Fibroblast of lung (primary cell): ENCODE measurements around the gene SPEM3. TPM values are rescaled to one million over a fixed set of nuclear protein-coding genes. Genes with fewer than 3 reads are reported as not detected.

ENCODE experiments used
- DNase-seq, 2 donors: peaks; one replicate each; pipeline versions ENCODE4 v3.0.0 to v3.0.0-alpha.2; 2010; ENCODE audit warnings: low read depth in 2 of 2
- H2AFZ ChIP-seq: 2 replicates; pipeline ENCODE4 v1.5.1; 2012; ENCODE audit warnings: low read length, control low read depth, inconsistent platforms
- H3K27ac ChIP-seq: 2 replicates; pipeline ENCODE4 v1.5.1; 2011; ENCODE audit warnings: low read length, control low read depth; ENCODE audit not compliant: insufficient read depth
- H3K27me3 ChIP-seq: 2 replicates; pipeline ENCODE4 v1.5.1; 2011; ENCODE audit warnings: mild to moderate bottlenecking, low read length; ENCODE audit not compliant: control insufficient read depth, insufficient read depth
- H3K36me3 ChIP-seq: 2 replicates; pipeline ENCODE4 v1.5.1; 2011; ENCODE audit warnings: low read length; ENCODE audit not compliant: control insufficient read depth, insufficient read depth
- H3K4me1 ChIP-seq: 2 replicates; pipeline ENCODE4 v1.5.1; 2011; ENCODE audit warnings: low read length; ENCODE audit not compliant: control insufficient read depth, insufficient read depth; ENCODE audit errors: extremely low read depth
- H3K4me2 ChIP-seq: 2 replicates; pipeline ENCODE4 v1.5.1; 2011; ENCODE audit warnings: low read length, control low read depth; ENCODE audit not compliant: insufficient read depth; ENCODE audit errors: extremely low read depth
- H3K4me3 ChIP-seq, 4 experiments: fragments of 200-600 bp in 1 of 4; sonication (generic) in 1 of 4; replicated peaks in 1 of 4; 2 replicates each; pipeline ENCODE4 v1.5.1; 2011 to 2016; ENCODE audit warnings: low read length in 4 of 4, low read depth in 3 of 4, mild to moderate bottlenecking in 3 of 4, control low read depth in 2 of 4, inconsistent platforms in 1 of 4, mixed read lengths in 1 of 4; ENCODE audit not compliant: insufficient read depth in 1 of 4; ENCODE audit errors: control extremely low read depth in 1 of 4
- H3K79me2 ChIP-seq: 2 replicates; pipeline ENCODE4 v1.5.1; 2012; ENCODE audit warnings: mild to moderate bottlenecking, low read length, inconsistent platforms; ENCODE audit not compliant: control insufficient read depth, insufficient read depth
- H3K9ac ChIP-seq: 2 replicates; pipeline ENCODE4 v1.5.1; 2011; ENCODE audit warnings: mild to moderate bottlenecking, low read length, control low read depth; ENCODE audit not compliant: insufficient read depth
- H3K9me3 ChIP-seq: 2 replicates; pipeline ENCODE4 v1.5.1; 2012; ENCODE audit warnings: low read depth, low read length; ENCODE audit not compliant: control insufficient read depth, insufficient read depth
- H4K20me1 ChIP-seq: 2 replicates; pipeline ENCODE4 v1.5.1; 2011; ENCODE audit warnings: low read length; ENCODE audit not compliant: control insufficient read depth, insufficient read depth; ENCODE audit errors: extremely low read depth
- EZH2 ChIP-seq: IDR thresholded peaks from 2 replicates; pipeline ENCODE4 v1.5.1; 2012; ENCODE audit warnings: low read length, control low read depth, mild to moderate bottlenecking; ENCODE audit errors: missing control alignments
- polyA plus RNA-seq, 2 donors: library from polyadenylated mRNA; depleted of rRNA in 1 of 2; stranded (reverse) in 1 of 2; unstranded in 1 of 2; fragments of >200 nt; gene quantifications; 2 replicates each; pipeline ENCODE4 v1.2.1, GENCODE V29; 2011 to 2012; ENCODE audit warnings: missing spikeins in 1 of 2
- total RNA-seq: library from RNA; depleted of rRNA; stranded (reverse); fragments of >200 nt; gene quantifications from 2 replicates; pipeline ENCODE4 v1.2.1, GENCODE V29; 2014
- TF ChIP-seq, protein P1 (sequence below), 2 donors: IDR thresholded peaks in 1 of 2; conservative IDR thresholded peaks in 1 of 2; 1 replicate in 1 of 2; 2 replicates in 1 of 2; pipeline ENCODE4 v1.5.1; 2011 to 2012; ENCODE audit warnings: low read length in 2 of 2, control low read depth in 1 of 2, inconsistent platforms in 1 of 2, low read depth in 1 of 2, mild to moderate bottlenecking in 1 of 2

SPEM3 gene
- total and polyA plus RNA-seq, 2 donors (not counting 1 experiment from before 2014, with no cell fraction given): not detected

DNA sequence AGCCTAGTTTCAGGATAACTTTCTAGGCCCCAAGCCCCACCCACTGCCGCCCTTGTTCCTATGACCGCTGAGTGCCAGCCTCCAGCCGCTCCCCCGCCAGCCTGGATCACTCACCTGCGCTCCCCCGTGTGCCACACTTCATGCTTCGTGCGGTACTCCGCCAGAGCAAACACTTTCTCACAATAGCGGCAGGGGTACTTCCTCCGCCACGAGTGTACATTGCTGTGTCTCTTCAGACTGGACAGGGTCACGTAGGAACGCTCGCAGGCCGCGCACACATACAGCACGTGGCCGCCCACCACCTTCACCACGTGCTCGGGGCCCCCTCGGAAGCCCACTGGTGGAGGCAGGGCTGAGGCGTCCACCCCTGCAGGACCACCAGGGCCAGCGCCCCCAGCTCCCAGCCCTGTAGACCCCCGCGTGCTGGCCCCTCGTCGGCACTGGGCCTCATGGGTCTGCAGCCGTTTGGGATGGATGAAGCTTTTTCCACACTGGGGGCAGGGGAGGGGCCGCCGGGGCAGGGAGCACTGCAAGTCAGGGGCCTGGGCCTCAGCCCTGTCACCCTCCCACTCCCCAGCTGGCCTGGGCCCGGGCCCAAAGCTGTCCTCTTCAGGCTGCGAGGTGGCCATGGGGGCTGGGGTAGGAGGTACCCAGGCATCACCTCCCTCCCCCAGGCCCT is 37.1 kb downstream of the SPEM3 start:
- no peak overlapping the region for H2AFZ ChIP-seq
- no peak overlapping the region for H3K9ac ChIP-seq
- no peak for DNase-seq
- no peak overlapping the region for H3K4me3 ChIP-seq
- H4K20me1 ChIP-seq: no peaks in the 10 kb centered on the region
- H3K36me3 ChIP-seq: peaks cover 22% of the 10 kb centered on the region
- no peaks in the 10 kb centered on the region for H3K27me3 ChIP-seq
- no peaks in the 10 kb centered on the region for H3K9me3 ChIP-seq
- no peak for TF ChIP-seq EZH2
- TF ChIP-seq, protein P1, sequence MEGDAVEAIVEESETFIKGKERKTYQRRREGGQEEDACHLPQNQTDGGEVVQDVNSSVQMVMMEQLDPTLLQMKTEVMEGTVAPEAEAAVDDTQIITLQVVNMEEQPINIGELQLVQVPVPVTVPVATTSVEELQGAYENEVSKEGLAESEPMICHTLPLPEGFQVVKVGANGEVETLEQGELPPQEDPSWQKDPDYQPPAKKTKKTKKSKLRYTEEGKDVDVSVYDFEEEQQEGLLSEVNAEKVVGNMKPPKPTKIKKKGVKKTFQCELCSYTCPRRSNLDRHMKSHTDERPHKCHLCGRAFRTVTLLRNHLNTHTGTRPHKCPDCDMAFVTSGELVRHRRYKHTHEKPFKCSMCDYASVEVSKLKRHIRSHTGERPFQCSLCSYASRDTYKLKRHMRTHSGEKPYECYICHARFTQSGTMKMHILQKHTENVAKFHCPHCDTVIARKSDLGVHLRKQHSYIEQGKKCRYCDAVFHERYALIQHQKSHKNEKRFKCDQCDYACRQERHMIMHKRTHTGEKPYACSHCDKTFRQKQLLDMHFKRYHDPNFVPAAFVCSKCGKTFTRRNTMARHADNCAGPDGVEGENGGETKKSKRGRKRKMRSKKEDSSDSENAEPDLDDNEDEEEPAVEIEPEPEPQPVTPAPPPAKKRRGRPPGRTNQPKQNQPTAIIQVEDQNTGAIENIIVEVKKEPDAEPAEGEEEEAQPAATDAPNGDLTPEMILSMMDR (conservative IDR thresholded peaks at IDR 0.05 in 1 of 2, IDR thresholded peaks at IDR 0.05 in 1 of 2; ENCODE audit: low read depth in 1 of 2, low read length in 2 of 2): no peak
- H3K27ac ChIP-seq: no peak overlapping the region
- H3K79me2 ChIP-seq: peaks cover 30% of the 10 kb centered on the region
- peaks cover 14% of the 10 kb centered on the region for H3K4me1 ChIP-seq
- H3K4me2 ChIP-seq: no peak overlapping the region

DNA sequence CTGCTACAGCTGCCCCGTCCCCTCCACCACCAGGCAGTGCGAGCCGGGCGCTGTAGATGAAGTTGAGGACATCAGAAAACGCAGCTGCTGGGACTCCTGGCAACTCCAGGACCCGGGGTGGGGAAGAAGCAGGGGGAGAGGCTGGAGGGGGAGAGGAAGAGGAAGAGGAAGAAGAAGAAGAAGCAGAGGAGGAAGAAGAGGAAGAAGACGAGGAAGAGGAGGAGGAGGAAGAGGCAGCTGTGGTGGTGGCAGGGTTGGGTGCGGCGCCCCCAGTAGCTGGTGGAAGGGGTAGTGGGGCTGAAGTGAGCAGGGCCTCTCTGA is 37.6 kb downstream of the SPEM3 start:
- H3K9ac ChIP-seq: no peak overlapping the region
- H4K20me1 ChIP-seq: no peaks in the 10 kb centered on the region
- peaks cover 14% of the 10 kb centered on the region for H3K4me1 ChIP-seq
- no peak for DNase-seq
- H3K27me3 ChIP-seq: no peaks in the 10 kb centered on the region
- peaks cover 22% of the 10 kb centered on the region for H3K36me3 ChIP-seq
- H3K4me3 ChIP-seq: no peak overlapping the region
- peak overlapping the region; percentile 68 for H3K27ac ChIP-seq
- H2AFZ ChIP-seq: no peak overlapping the region
- H3K79me2 ChIP-seq: peaks cover 35% of the 10 kb centered on the region
- TF ChIP-seq, protein P1 (conservative IDR thresholded peaks at IDR 0.05 in 1 of 2, IDR thresholded peaks at IDR 0.05 in 1 of 2; ENCODE audit: low read depth in 1 of 2, low read length in 2 of 2): no peak
- TF ChIP-seq EZH2: no peak
- no peak overlapping the region for H3K4me2 ChIP-seq
- no peaks in the 10 kb centered on the region for H3K9me3 ChIP-seq

DNA sequence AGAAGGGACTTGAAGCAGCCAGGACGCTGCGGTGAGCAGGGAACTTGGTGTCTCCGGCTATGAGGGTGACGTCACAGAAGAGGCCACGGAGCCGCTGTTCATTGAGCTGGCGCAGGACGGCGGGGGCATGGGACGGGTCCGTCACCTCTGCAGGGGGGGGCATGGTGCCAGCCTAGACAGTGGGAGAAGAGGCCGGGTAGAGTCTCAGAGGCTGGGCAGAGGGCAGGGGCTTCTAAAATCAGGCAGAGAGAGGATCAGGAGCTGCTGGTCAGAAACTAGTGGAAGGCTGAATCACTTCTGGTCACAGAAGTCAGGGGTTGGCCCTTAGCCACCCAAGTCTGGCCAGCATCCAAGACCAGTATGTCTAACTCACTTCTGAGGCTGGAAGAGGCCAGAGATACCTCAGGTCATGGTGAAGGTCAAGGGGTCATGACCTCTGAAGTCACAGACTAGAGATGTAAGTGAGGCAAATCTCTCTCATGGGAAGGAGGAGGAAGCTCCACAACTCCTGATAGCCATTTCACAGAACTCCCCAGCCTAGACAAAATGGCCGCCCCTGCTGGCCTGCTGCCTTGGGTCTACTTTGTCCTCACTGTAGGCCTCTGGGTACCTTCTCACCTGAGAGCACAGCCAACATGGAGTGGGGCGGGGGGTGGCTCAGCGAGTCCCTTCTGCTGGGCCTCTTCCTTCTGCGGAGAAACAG is 38.1 kb downstream of the SPEM3 start:
- H4K20me1 ChIP-seq: no peaks in the 10 kb centered on the region

More for the DNA sequence above, 38.1 kb downstream of the SPEM3 start:
- H3K4me2 ChIP-seq: peak overlapping the region; percentile 25
- H3K79me2 ChIP-seq: peaks cover 40% of the 10 kb centered on the region
- no peak overlapping the region for H2AFZ ChIP-seq
- H3K27me3 ChIP-seq: no peaks in the 10 kb centered on the region
- no peaks in the 10 kb centered on the region for H3K9me3 ChIP-seq
- peak; percentile 56 to 71 for DNase-seq
- H3K27ac ChIP-seq: peak overlapping the region; percentile 68
- peak overlapping the region; percentile 16 for H3K9ac ChIP-seq
- peaks cover 14% of the 10 kb centered on the region for H3K4me1 ChIP-seq
- TF ChIP-seq, protein P1 (conservative IDR thresholded peaks at IDR 0.05 in 1 of 2, IDR thresholded peaks at IDR 0.05 in 1 of 2; ENCODE audit: low read depth in 1 of 2, low read length in 2 of 2): no peak
- no peak for TF ChIP-seq EZH2
- no peak overlapping the region for H3K4me3 ChIP-seq
- peaks cover 22% of the 10 kb centered on the region for H3K36me3 ChIP-seq
